ENCODE data around the gene CUL3.

- TF ChIP-seq RXRA (IDR thresholded peaks at IDR 0.05; ENCODE audit: insufficient read depth, low read depth, low read length) (no peak), YY1 (IDR thresholded peaks at IDR 0.05; ENCODE audit: low read depth, low read length) (no peak), NRF1 (IDR thresholded peaks at IDR 0.05; ENCODE audit: low read depth, low read length) (no peak), GABPA (IDR thresholded peaks at IDR 0.05; ENCODE audit: borderline replicate concordance, insufficient read depth, low read length) (no peak), SP1 (IDR thresholded peaks at IDR 0.05; ENCODE audit: low read depth, low read length) (no peak), RFX5 (IDR thresholded peaks at IDR 0.05; ENCODE audit: borderline replicate concordance, low read depth, low read length) (no peak), TAF1 (IDR thresholded peaks at IDR 0.05; ENCODE audit: low read depth, low read length) (no peak), POLR2A (IDR thresholded peaks at IDR 0.05; ENCODE audit: control extremely low read depth in 1 of 2, low read depth in 2 of 2, low read length in 2 of 2) (no peak), BRCA1 (IDR thresholded peaks at IDR 0.05; ENCODE audit: low read depth, low read length) (no peak), POLR2AphosphoS5 (IDR thresholded peaks at IDR 0.05; ENCODE audit: low read depth, low read length) (no peak), MAX (IDR thresholded peaks at IDR 0.05) (no peak)
- TF ChIP-seq, protein P1, sequence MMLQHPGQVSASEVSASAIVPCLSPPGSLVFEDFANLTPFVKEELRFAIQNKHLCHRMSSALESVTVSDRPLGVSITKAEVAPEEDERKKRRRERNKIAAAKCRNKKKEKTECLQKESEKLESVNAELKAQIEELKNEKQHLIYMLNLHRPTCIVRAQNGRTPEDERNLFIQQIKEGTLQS (IDR thresholded peaks at IDR 0.05; ENCODE audit: insufficient read depth, low read depth, low read length) = no peak
- TF ChIP-seq, protein P2, sequence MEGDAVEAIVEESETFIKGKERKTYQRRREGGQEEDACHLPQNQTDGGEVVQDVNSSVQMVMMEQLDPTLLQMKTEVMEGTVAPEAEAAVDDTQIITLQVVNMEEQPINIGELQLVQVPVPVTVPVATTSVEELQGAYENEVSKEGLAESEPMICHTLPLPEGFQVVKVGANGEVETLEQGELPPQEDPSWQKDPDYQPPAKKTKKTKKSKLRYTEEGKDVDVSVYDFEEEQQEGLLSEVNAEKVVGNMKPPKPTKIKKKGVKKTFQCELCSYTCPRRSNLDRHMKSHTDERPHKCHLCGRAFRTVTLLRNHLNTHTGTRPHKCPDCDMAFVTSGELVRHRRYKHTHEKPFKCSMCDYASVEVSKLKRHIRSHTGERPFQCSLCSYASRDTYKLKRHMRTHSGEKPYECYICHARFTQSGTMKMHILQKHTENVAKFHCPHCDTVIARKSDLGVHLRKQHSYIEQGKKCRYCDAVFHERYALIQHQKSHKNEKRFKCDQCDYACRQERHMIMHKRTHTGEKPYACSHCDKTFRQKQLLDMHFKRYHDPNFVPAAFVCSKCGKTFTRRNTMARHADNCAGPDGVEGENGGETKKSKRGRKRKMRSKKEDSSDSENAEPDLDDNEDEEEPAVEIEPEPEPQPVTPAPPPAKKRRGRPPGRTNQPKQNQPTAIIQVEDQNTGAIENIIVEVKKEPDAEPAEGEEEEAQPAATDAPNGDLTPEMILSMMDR (IDR thresholded peaks at IDR 0.05; ENCODE audit: control extremely low read depth in 1 of 3, insufficient read depth in 1 of 3, low read depth in 1 of 3, low read length in 3 of 3) = no peak
These were observed 11.1 kb upstream of the CUL3 start for GRCh38 chr2:224596289-224596688.

Data from H1 (cell line).